Measurements from ENCODE around the gene NOL6.
"Not testable (repeated sequence)": the region's sequence is repeated elsewhere in the genome, so short reads cannot be mapped to it uniquely, and the experiment has no call there.

The NOL6 gene, protein sequence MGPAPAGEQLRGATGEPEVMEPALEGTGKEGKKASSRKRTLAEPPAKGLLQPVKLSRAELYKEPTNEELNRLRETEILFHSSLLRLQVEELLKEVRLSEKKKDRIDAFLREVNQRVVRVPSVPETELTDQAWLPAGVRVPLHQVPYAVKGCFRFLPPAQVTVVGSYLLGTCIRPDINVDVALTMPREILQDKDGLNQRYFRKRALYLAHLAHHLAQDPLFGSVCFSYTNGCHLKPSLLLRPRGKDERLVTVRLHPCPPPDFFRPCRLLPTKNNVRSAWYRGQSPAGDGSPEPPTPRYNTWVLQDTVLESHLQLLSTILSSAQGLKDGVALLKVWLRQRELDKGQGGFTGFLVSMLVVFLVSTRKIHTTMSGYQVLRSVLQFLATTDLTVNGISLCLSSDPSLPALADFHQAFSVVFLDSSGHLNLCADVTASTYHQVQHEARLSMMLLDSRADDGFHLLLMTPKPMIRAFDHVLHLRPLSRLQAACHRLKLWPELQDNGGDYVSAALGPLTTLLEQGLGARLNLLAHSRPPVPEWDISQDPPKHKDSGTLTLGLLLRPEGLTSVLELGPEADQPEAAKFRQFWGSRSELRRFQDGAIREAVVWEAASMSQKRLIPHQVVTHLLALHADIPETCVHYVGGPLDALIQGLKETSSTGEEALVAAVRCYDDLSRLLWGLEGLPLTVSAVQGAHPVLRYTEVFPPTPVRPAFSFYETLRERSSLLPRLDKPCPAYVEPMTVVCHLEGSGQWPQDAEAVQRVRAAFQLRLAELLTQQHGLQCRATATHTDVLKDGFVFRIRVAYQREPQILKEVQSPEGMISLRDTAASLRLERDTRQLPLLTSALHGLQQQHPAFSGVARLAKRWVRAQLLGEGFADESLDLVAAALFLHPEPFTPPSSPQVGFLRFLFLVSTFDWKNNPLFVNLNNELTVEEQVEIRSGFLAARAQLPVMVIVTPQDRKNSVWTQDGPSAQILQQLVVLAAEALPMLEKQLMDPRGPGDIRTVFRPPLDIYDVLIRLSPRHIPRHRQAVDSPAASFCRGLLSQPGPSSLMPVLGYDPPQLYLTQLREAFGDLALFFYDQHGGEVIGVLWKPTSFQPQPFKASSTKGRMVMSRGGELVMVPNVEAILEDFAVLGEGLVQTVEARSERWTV

DNA sequence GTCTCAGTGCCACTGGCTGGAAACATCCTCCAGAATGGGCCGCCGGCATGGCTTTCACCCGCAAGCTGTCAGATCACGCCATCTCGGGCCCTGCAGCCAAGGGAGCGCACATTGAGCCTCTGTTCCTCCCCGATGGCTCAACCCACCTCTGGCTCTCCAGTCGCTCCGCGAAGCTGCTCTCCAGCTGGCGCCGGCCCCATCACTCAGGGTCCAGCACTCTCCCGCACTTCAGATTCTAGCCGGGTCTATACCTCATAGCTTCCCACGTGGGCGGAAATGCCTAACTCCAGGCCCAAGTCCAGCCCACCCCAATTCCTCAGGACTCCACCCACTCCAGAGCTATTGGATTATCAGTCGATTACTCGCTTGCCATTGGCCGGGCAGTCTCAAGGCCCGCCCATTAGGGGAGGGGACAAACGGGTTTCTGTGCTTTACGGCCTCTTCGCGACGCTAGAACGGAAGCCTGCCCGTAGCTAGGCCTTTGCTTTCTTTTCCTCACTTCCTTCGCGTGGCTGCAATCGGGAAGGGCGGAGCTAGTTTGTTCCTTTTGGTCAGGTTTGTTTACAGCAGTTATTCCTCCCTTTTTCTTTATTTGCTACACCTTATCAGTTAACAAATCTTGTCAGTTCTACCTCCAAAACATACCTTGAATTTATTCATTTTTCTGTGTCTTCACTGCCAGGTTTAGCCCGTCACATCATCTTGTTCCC is at the start of gene NOL6:
NOL6 (minus strand) TSS at position 282 of the 710 bp plus-strand sequence; CDS start at position 200, 82 bp downstream.
- peak; percentile 99 for DNase-seq

DNA sequence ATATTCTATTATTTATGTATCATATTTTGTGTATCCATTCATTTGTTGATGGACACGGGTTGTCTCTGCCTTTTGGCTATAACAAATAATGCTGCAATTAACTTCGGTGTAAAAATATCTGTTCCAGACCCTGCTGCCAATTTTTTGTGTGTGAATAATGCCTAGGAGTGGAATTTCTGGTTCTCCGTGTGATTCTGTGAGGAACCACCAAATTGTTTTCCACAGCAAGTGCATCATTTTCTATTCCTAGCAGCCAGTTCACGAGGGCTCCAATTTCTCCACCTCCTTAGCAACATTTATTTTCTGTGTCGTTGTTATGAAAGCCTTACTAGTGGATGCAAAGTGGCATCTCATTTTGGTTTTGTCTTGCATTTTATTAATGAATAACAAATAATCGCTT is 48.1 kb upstream of the NOL6 start:
- DNase-seq: not testable (repeated sequence)

DNA sequence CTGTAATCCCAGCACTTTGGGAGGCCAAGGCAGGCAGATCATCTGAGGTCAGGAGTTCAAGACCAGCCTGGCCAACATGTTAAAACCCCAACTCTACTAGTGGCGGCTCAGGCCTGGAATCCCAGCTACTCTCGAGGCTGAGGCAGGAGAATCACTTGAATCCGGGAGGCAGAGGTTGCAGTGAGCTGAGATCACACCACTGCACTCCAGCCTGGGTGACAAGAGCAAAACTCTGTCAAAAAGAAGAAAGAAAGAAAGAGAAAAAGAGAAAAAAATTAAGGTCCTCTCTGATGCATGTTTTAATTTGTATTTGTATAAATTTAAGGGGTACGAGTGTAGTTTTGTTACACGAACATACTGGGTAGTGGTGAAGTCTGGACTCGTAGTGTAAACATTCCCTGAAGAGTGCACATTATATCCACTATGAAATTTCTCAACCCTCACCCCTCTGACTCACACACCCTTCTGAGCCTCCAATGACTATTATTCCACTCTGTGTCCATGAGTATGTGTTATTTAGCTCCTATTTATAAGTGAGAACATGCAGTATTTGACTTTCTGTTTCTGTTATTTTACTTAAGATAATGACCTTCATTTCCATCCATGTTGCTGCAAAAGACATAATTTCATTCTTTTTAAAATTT is 44.3 kb upstream of the NOL6 start:
- DNase-seq: not testable (repeated sequence)

DNA sequence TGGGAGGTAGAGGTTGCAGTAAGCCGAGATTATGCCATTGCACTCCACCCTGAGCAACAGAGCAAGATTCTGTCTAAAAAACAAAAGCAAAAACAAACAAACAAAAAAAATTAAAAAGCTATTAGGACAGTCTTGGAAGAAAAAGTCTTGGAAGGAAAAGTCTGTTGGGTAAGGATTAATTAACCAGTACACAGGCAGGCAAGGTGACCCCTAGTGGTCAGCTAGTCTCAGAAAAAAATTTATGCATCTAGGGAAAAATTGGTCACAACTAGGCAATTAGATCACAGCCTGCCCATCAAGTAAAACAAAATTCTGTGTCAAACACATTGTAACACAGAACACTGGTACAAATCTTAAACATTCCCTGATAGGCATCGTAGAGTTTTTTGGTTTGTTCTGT is 43.6 kb upstream of the NOL6 start:
- DNase-seq: no peak

DNA sequence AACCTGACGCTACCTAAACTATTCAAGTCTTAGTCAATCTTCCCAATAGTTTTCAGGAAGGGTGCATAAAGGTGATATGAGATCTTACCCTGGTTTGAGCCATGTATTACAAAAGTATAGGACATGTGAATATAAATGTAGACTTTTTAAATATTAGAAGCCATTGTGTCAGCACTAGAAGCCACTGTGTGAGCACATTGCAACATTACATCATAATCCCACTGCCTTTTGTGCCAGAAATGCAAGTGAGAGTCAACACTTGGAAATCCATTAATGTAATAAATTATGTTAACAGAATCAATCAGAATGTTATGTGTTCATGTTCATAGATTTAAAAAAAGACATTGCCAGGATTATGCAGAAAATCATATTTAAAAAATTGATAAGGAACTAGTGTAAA is 42.7 kb upstream of the NOL6 start:
- not testable (repeated sequence) for DNase-seq

DNA sequence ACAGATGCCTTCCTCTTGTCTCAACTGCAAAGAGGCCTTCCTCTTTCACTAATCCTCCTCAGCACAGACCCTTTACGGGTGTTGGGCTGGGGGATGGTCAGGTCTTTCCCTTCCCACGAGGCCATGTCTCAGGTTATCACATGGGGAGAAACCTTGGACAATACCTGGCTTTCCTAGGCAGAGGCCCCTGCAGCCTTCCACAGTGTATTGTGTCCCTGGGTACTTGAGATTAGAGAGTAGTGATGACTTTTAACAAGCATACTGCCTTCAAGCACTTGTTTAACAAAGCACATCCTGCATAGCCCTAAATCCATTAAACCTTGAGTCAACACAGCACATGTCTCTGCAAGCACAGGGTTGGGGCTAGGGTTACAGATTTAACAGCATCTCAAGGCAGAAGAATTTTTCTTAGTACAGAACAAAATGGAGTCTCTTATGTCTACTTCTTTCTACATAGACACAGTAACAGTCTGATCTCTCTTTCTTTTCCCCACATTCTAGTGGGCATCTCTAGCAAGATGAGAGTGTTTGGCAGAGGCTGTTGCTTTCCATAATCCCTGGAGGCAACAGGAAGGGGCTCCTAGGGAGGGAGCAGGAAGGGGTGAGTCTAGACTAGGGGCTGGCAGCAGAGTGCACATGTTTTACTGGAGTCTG is 41.7 kb upstream of the NOL6 start:
- DNase-seq: not testable (repeated sequence)

DNA sequence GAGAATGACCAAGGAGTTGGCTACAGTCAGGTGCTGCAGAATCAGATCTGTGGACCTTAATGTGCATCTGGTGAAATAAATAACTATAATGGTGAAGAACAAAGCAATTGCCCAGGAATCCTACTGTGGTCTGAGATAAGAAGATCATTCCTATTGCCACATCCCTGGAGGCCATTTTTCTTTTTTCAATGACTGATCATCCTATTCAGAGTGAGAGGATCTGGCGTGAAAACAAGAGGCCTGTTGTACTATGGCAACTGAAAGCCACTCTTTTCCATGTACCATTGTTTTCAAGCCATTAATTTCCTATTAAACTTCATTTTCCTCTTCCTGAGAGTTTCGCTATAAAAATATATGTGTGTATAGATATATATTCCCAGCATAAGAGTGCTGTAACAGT is 38.8 kb upstream of the NOL6 start:
- DNase-seq: not testable (repeated sequence)

DNA sequence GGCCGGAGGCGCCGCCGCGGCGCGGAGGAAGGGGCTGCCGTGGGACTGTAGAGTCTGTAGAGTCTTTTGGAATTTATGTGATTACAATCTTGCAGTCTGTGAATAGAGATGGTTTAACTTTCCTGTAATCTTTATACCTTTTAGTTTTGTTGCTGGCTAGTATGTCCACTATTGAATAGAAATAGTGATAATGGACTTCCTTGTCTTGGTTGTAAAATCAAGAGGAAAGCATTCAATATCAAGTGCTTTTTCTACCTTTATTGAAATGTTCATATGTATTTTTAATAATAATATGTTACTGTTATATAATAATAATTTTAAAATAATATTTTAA is 37.4 kb upstream of the NOL6 start:
- DNase-seq: not testable (repeated sequence)

DNA sequence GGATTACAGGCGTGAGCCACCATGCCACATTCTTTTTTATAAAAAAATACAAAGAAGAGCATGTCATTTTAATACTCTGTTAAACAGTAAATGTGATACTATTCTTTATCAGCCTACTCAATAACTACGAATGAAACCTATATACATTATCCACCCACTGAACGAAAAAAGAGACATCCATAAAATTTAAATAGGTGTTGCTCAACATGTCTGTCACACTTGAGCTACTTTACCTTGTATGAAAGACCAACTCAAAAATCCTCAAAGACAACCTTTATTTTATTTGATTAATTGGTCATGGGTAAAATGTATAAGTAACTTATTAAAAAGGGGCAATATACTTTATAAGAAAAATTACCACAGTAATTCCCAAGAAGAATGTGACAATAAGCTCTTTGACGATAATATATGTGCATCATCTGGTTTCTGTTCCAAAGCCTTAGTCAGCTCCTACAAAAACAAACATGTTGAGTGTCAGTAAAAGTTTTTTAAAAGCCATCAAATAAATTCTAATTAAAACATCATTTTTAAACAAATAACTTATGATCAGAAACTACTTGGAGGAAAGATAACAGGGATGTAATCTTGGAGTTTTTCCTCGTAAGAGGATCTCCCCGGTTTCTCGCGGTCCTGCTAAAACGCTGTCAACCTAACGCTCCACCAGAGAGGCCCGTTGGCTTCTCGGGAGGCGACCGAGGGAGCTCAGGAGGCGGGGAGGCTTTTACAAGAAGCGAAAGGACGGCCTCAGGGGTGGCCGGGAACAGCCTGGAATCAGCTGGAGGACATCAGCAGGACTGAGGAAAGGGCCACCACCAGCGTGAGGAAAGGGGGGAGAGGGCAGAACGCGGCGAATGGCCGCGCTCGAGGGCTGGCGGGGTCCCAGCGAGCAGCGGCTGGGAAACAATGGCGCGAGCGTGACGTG is 36.8 kb upstream of the NOL6 start:
- peak; percentile 50 to 61 for DNase-seq

DNA sequence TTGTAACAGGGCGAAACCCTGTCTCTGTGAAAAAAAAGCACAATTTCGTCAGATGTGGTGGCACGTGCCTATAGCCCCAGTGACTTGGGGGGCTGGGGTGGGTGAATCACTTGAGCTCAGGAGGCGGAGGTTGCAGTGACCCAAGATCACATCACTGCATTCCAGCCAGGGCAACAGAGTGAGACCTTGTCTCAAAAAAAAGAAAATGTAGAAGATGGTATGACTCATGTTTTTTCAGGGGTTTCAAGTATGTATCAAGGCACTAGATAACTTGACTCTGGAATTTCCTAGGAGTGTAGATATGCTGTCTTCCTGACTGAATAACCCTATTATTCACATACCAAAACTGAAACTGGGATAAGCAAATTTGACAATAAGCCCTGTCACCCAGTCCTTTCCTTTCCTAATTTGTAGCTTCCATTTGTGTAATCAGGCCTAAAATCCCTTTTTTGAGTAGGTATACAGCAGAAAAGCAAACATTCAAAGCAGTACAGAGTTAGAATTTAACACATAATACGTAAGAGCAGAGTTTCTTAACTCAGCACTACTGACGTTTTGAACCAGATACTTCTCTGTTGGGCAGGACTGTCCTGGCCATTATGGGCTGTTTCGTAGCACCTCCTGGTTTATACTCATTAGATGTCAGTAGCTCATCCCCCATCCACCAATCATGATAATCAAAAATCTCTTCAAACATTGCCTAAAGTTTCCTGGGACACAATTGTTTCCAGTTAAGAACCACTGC is 33.1 kb upstream of the NOL6 start:
- DNase-seq: no peak

DNA sequence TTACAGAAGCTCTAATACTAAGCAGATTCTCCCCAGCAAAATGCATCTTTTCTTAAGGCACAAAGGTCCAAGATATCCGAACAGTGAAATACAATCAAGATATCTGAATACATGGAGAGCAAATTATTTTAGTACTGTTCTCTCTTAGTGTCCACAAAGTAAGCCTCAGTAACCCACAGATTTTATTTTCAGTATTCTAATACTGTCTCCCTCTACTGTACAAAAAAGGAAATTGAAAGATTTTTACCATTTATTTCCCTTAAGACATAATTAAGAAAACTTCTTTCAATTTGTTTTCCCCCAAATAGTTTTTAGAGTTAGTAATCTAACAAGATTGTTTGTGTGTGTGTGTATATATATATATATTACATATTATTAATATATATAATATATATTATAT is 24.7 kb upstream of the NOL6 start:
- no peak for DNase-seq

DNA sequence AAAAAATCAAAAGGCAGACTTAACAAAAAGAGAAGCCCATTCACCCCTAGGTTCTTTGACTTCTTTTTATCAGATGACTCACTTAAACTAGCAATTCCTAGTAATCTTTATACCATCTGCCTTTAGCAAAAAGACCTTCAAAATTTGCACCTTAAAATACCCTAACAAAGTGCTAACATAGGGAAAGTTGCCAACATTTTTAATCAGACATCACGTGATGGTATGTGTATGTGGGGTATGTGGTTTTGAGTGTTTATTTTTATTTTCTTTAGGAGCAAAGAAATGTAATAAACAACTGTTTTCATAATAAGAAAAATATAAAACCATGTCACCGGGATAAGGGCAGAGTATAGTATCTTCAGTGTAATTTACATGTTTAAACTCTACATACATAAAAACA is 20.1 kb upstream of the NOL6 start:
- not testable (repeated sequence) for DNase-seq

DNA sequence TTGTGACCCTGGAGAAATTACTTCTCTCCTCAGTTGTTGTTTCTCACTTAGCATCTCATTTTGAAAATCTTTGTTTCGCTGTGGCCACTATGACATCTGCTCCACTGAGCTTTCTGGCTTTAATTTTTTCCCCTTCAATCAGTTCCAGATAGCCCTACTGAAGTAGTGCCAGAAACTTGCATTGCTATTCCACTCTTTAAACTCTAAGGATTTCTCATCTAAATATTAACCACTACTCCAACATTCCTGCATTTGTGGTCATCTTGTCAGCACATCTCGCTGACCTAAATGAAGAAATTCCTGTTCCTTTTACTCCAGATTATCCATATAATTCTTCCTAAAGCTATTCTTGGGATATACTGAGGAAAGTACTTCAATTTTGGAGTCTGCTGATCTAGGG is 15.3 kb upstream of the NOL6 start:
- DNase-seq: no peak

DNA sequence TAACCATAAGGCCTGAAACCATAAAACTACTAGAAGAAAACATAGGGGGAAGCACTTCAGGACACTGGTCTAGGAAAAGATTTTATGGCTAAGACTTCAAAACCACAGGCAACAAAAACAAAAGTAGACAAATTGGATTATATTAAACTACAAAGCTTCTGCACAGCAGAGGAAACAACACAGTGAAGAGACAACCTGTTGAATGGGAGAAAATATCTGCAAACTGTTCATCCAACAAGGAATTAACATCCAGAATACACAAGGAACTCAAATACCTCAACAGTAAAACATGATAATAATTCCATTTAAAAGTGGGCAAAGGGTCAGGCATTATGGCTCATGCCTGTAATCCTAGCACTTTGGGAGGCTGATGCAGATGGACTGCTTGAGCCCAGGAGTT is 11.6 kb upstream of the NOL6 start:
- DNase-seq: not testable (repeated sequence)

DNA sequence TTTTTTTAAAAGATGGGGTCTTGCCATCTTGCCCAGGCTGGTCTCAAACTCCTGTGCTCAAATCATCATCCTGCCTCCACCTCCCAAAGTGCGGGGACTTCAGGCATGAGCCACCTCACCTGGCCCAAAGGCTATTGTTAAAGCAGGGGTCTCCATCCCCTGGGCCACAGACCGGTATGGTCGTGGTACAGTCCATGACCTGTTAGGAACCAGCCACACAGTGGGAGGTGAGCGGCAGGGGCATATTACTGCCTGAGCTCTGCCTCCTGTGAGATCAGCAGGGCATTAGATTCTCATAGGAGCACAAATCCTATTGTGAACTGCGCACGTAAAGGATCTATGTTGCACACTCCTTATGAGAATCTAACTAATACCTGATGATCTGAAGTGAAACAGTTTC is 7.3 kb upstream of the NOL6 start:
- DNase-seq: no peak

DNA sequence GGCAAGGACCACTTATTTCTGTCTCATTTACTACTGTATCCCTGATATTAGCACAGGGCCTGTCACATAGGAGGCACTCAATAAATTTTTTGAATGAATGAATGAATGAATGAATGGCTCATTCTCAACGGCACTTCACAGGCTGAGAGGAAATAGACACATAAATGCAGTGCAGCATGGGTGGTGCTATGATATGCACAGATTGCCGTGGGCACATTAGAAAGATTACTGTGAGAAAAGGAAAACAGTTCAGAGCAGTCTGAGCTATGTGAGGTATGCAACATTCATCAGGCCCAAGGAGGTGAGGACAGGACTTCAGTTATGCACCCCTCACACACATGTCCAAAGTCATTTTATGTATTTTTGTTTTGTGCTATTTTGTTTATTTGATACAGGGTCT is 6.4 kb upstream of the NOL6 start:
- DNase-seq: no peak

DNA sequence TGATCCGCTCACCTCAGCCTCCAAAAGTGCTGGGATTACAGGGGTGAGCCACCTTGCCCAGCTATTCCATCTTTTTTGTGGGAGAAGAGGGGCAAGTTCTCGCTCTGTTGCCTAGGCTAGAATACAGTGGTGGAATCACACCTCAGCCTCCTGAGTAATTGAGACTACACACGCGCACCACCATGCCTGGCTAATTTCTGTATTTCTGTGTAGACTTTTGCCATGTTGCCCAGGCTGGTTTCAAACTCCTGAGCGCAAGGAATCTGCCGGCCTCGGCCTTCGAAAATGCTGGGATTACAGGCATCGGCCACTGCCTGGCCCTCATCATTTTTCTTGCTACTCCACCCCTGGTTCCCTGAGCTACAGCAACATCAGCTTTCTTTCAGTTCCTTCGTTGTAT is 2.8 kb upstream of the NOL6 start:
- no peak for DNase-seq

DNA sequence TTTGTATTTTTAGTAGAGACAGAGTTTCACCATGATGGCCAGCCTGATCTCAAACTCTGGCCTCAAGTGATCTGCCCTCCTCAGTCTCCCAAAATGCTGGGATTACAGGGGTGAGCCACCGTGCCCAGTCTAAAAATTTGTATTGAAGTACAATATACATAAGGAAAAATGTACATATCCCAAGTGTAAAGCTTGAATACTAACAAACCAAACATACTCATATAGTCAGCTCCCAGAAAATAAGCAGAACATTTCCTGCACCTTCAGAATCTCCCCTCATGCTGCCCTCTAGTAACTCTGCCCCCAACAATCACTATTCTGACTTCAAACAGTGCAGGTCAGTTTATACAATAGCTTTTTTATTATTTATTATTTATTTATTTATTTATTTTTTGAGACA is 1.6 kb upstream of the NOL6 start:
- no peak for DNase-seq

DNA sequence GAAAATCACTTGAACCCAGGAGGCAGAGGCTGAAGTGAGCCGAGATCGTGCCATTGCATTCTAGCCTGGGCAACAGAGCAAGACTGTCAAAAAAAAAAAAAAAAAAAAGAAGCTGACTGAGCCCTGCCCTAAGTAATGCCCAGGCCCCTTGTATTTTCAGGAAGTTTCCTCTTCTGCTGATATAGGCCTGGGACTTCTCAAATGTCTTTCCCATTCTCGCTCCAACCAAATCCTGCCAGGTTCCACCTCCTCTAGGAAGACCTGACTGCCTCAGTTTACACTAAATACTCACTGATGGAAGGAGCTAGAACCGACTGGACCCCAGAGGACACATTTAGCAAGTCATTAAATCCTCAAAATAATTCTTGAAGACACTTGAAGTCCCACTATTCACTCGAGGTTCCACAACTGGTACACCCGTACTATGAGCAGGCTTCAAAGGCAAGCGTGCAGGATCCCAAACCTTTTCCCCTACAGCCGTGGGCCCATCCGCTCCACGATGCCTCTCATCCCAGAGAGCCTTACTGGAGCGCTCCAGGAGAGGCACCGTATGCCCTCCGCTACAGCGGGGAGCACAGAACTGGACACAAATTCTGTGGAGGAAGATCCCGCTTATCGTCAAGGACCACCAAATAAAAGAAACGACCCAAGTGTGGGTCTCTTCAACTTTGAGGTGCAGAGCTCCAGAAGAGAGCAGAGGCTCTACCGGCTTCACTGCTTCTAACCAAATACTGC is 676 bp downstream of the NOL6 start:
- no peak for DNase-seq
